Measurements from ENCODE around the gene ARID1B.

ARID1B gene

GRCh38 chr6:157215717-157216116, 438.5 kb downstream of the ARID1B start:
- H3K27ac ChIP-seq = no peak overlapping the region
- no peak for TF ChIP-seq CTCF (conservative IDR thresholded peaks at IDR 0.05)
- TF ChIP-seq ZFX (IDR thresholded peaks at IDR 0.05) = no peak

GRCh38 chr6:157216570-157216969, 439.4 kb downstream of the ARID1B start:
- TF ChIP-seq CTCF (conservative IDR thresholded peaks at IDR 0.05) = no peak
- TF ChIP-seq ZFX (IDR thresholded peaks at IDR 0.05) = no peak
- H3K27ac ChIP-seq = no peak overlapping the region

GRCh38 chr6:157217198-157217893, 440.2 kb downstream of the ARID1B start:
- H3K27ac ChIP-seq = no peak overlapping the region
- TF ChIP-seq CTCF (conservative IDR thresholded peaks at IDR 0.05) (no peak), ZFX (IDR thresholded peaks at IDR 0.05) (no peak)

DNA sequence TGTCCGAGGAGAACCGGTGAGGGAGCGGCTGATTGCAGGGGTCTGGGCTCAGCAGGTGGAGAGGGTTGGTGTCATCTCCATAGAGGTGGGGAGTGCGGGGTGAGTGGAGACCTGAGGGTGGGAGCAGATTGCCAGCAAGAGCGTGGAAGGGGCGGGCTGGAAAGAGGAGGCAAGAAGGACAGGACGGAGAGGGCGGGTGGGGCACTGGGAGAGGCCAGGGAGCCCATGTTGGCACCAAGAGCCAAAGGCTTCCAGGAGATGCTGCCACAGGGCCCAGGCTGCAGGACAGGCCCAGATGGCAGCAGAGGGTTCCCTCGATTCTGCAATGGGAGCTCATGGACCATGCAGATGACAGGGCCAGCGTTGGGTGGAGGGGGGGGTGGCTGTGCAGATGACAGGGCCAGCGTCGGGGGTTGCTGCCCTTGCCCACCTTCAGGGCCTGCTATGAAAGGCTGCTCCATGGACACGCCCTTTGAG, 440.8 kb downstream of the ARID1B start:
- TF ChIP-seq CTCF (conservative IDR thresholded peaks at IDR 0.05) = no peak
- TF ChIP-seq ZFX (IDR thresholded peaks at IDR 0.05) = no peak
- H3K27ac ChIP-seq = no peak overlapping the region

GRCh38 chr6:157218371-157219198, 441.4 kb downstream of the ARID1B start:
- TF ChIP-seq ZFX (IDR thresholded peaks at IDR 0.05) = no peak
- TF ChIP-seq CTCF (conservative IDR thresholded peaks at IDR 0.05) = no peak
- no peak overlapping the region for H3K27ac ChIP-seq

- no peak overlapping the region for H3K27ac ChIP-seq
- no peak for TF ChIP-seq ZFX (IDR thresholded peaks at IDR 0.05)
Observed at GRCh38 chr6:157219201-157220200, 442.3 kb downstream of the ARID1B start.

- TF ChIP-seq CTCF (conservative IDR thresholded peaks at IDR 0.05) (no peak), ZFX (IDR thresholded peaks at IDR 0.05) (no peak)
- peak overlapping the region; percentile 65 for H3K27ac ChIP-seq
Observed at GRCh38 chr6:157220485-157220884, 443.3 kb downstream of the ARID1B start.
